Fibroblast of lung (primary cell): ENCODE results near the gene WDR49.
A peak's percentile ranks its signal among the peaks of the same experiment; 100 is the strongest.

Experiments used
- CTCF ChIP-seq, 2 donors: IDR thresholded peaks in 1 of 2; conservative IDR thresholded peaks in 1 of 2; 1 replicate in 1 of 2; 2 replicates in 1 of 2; pipeline ENCODE4 v1.5.1; 2011 to 2012; ENCODE audit warnings: low read length in 2 of 2, control low read depth in 1 of 2, inconsistent platforms in 1 of 2, low read depth in 1 of 2, mild to moderate bottlenecking in 1 of 2
- EZH2 ChIP-seq: IDR thresholded peaks from 2 replicates; pipeline ENCODE4 v1.5.1; 2012; ENCODE audit warnings: low read length, control low read depth, mild to moderate bottlenecking; ENCODE audit errors: missing control alignments

- TF ChIP-seq CTCF (conservative IDR thresholded peaks at IDR 0.05 in 1 of 2, IDR thresholded peaks at IDR 0.05 in 1 of 2; ENCODE audit: low read depth in 1 of 2, low read length in 2 of 2), result peak; percentile 49 to 54
- TF ChIP-seq EZH2, result no peak
Observed at GRCh38 chr3:167684388-167684993, 30.7 kb upstream of the WDR49 start.
